Measurements from ENCODE around the gene DMRTA1.
"Not testable (repeated sequence)": the region's sequence is repeated elsewhere in the genome, so short reads cannot be mapped to it uniquely, and the experiment has no call there.

Gene DMRTA1

GRCh38 chr9:22433691-22434090, 12.9 kb upstream of the DMRTA1 start:
- Histone ChIP-seq H3K4me3 (ENCODE audit: low read depth, low read length) (no peak overlapping the region), H2AFZ (ENCODE audit: low read length, unreplicated experiment) (no peak overlapping the region), H3K27ac (ENCODE audit: low read depth, low read length) (no peak overlapping the region)

DNA sequence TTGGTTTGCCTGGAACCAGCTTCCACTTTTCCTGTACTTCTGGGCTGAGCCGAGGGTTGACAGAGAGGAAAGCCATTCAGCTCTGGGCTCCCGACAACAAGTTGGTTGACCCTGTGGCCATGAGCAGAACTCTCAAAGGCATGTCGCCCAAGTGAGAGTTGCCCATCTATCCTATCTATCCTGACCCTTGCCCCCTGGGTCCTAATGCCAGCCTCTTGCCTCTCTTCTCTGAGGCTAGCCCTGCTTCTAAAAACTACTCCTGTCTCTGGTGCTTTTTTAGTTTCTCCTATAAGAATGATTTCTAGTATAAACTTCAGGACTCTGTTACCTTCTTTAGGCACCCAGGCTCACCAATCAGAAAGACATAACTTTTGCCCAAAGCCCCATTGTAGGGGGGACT, 11.4 kb upstream of the DMRTA1 start:
- not testable (repeated sequence) for H2AFZ ChIP-seq (ENCODE audit: low read length, unreplicated experiment); H3K36me3 ChIP-seq (ENCODE audit: insufficient read depth, low read length); H3K4me3 ChIP-seq (ENCODE audit: low read depth, low read length); H3K27me3 ChIP-seq (ENCODE audit: insufficient read depth, low read length); H3K4me1 ChIP-seq (ENCODE audit: control insufficient read depth, insufficient read depth, low read length, unreplicated experiment); H3K79me2 ChIP-seq (ENCODE audit: control insufficient read depth, insufficient read depth, low read length, unreplicated experiment); H3K27ac ChIP-seq (ENCODE audit: low read depth, low read length)

More at GRCh38 chr9:22433691-22434090, 12.9 kb upstream of the DMRTA1 start:
- no peaks in the 10 kb centered on the region for H3K36me3 ChIP-seq (ENCODE audit: insufficient read depth, low read length)
- H3K27me3 ChIP-seq (ENCODE audit: insufficient read depth, low read length), result no peaks in the 10 kb centered on the region
- no peaks in the 10 kb centered on the region for H3K79me2 ChIP-seq (ENCODE audit: control insufficient read depth, insufficient read depth, low read length, unreplicated experiment)
- H3K4me1 ChIP-seq (ENCODE audit: control insufficient read depth, insufficient read depth, low read length, unreplicated experiment), result peaks cover 6% of the 10 kb centered on the region

- not testable (repeated sequence) for H3K4me3 ChIP-seq (ENCODE audit: low read depth, low read length)
Measured at GRCh38 chr9:22437461-22438067, 9.1 kb upstream of the DMRTA1 start.

GRCh38 chr9:22440841-22441240, 5.8 kb upstream of the DMRTA1 start:
- Histone ChIP-seq H3K4me3 (ENCODE audit: low read depth, low read length) (no peak overlapping the region), H3K27me3 (ENCODE audit: insufficient read depth, low read length) (no peaks in the 10 kb centered on the region), H3K36me3 (ENCODE audit: insufficient read depth, low read length) (no peaks in the 10 kb centered on the region)

More at GRCh38 chr9:22437461-22438067, 9.1 kb upstream of the DMRTA1 start:
- H3K27me3 ChIP-seq (ENCODE audit: insufficient read depth, low read length); H3K27ac ChIP-seq (ENCODE audit: low read depth, low read length); H2AFZ ChIP-seq (ENCODE audit: low read length, unreplicated experiment); H3K36me3 ChIP-seq (ENCODE audit: insufficient read depth, low read length); H3K79me2 ChIP-seq (ENCODE audit: control insufficient read depth, insufficient read depth, low read length, unreplicated experiment); H3K4me1 ChIP-seq (ENCODE audit: control insufficient read depth, insufficient read depth, low read length, unreplicated experiment): not testable (repeated sequence)

GRCh38 chr9:22446950-22447617, 460 bp downstream of the DMRTA1 start:
- H3K36me3 ChIP-seq (ENCODE audit: insufficient read depth, low read length), result no peaks in the 10 kb centered on the region

More at GRCh38 chr9:22440841-22441240, 5.8 kb upstream of the DMRTA1 start:
- Histone ChIP-seq H3K4me1 (ENCODE audit: control insufficient read depth, insufficient read depth, low read length, unreplicated experiment) (no peaks in the 10 kb centered on the region), H2AFZ (ENCODE audit: low read length, unreplicated experiment) (no peak overlapping the region), H3K27ac (ENCODE audit: low read depth, low read length) (no peak overlapping the region), H3K79me2 (ENCODE audit: control insufficient read depth, insufficient read depth, low read length, unreplicated experiment) (no peaks in the 10 kb centered on the region)

GRCh38 chr9:22447618-22448305, 1.1 kb downstream of the DMRTA1 start:
- no peak overlapping the region for H3K27ac ChIP-seq (ENCODE audit: low read depth, low read length)
- no peaks in the 10 kb centered on the region for H3K79me2 ChIP-seq (ENCODE audit: control insufficient read depth, insufficient read depth, low read length, unreplicated experiment)
- H2AFZ ChIP-seq (ENCODE audit: low read length, unreplicated experiment), result peak overlapping the region; percentile 91
- peak overlapping the region; percentile 76 for H3K4me3 ChIP-seq (ENCODE audit: low read depth, low read length)
- no peaks in the 10 kb centered on the region for H3K36me3 ChIP-seq (ENCODE audit: insufficient read depth, low read length)
- no peaks in the 10 kb centered on the region for H3K27me3 ChIP-seq (ENCODE audit: insufficient read depth, low read length)
- H3K4me1 ChIP-seq (ENCODE audit: control insufficient read depth, insufficient read depth, low read length, unreplicated experiment), result peaks cover 8% of the 10 kb centered on the region

More at GRCh38 chr9:22446950-22447617, 460 bp downstream of the DMRTA1 start:
- H3K27ac ChIP-seq (ENCODE audit: low read depth, low read length), result 0 out of 2 replicates have a peak overlapping the region, but pooled peaks have one; percentile 2
- H2AFZ ChIP-seq (ENCODE audit: low read length, unreplicated experiment), result peak overlapping the region; percentile 91
- peak overlapping the region; percentile 76 for H3K4me3 ChIP-seq (ENCODE audit: low read depth, low read length)
- no peaks in the 10 kb centered on the region for H3K79me2 ChIP-seq (ENCODE audit: control insufficient read depth, insufficient read depth, low read length, unreplicated experiment)
- peaks cover 8% of the 10 kb centered on the region for H3K4me1 ChIP-seq (ENCODE audit: control insufficient read depth, insufficient read depth, low read length, unreplicated experiment)
- H3K27me3 ChIP-seq (ENCODE audit: insufficient read depth, low read length), result no peaks in the 10 kb centered on the region

DNA sequence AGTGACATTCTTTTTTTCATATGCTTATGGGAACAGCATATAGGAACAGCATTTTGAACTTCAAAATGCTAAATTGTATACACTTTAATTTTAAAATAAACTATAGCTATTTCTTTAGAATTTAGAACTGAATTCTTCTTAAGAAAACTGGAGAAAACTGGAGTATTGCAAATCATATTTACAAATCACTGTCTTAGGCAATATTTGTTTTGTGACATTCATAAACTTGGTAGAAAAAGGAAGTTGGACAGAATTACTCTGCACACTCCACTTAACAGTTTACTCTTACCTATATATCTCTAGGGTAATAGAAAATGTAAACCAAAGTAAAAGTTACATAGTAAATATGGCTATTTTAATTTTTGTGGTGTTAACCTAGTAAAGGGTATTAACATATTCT, 3.1 kb downstream of the DMRTA1 start:
- Histone ChIP-seq H3K27me3 (ENCODE audit: insufficient read depth, low read length) (no peaks in the 10 kb centered on the region), H2AFZ (ENCODE audit: low read length, unreplicated experiment) (no peak overlapping the region), H3K4me1 (ENCODE audit: control insufficient read depth, insufficient read depth, low read length, unreplicated experiment) (peaks cover 8% of the 10 kb centered on the region), H3K4me3 (ENCODE audit: low read depth, low read length) (peak overlapping the region; percentile 41; the same call in 1 of the 2 replicates), H3K27ac (ENCODE audit: low read depth, low read length) (no peak overlapping the region), H3K36me3 (ENCODE audit: insufficient read depth, low read length) (no peaks in the 10 kb centered on the region), H3K79me2 (ENCODE audit: control insufficient read depth, insufficient read depth, low read length, unreplicated experiment) (no peaks in the 10 kb centered on the region)

- peaks cover 4% of the 10 kb centered on the region for H3K4me1 ChIP-seq (ENCODE audit: control insufficient read depth, insufficient read depth, low read length, unreplicated experiment)
- no peak overlapping the region for H3K4me3 ChIP-seq (ENCODE audit: low read depth, low read length)
- H3K79me2 ChIP-seq (ENCODE audit: control insufficient read depth, insufficient read depth, low read length, unreplicated experiment), result no peaks in the 10 kb centered on the region
- H2AFZ ChIP-seq (ENCODE audit: low read length, unreplicated experiment), result no peak overlapping the region
- no peaks in the 10 kb centered on the region for H3K27me3 ChIP-seq (ENCODE audit: insufficient read depth, low read length)
- H3K36me3 ChIP-seq (ENCODE audit: insufficient read depth, low read length), result no peaks in the 10 kb centered on the region
- no peak overlapping the region for H3K27ac ChIP-seq (ENCODE audit: low read depth, low read length)
Measured at GRCh38 chr9:22452415-22453010, 5.9 kb downstream of the DMRTA1 start.

DNA sequence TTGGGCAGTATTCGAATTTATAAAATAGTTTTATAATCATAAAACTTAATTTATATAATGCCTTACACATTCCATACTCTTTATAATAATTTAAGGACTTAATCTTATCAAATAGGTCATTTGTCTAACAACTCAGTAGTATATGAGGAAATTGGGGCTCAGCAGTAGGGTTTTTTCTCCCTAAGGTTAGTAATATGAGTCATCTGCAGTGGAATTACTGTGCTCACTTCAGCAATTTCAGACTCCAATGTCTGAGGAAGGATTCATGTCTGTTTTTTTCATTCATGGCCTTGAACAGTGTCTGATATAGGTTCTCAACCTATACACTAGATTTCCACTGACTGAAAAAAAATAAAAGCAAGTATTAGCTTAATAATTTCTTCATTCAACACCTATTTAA, 7.4 kb downstream of the DMRTA1 start:
- H3K27me3 ChIP-seq (ENCODE audit: insufficient read depth, low read length), result no peaks in the 10 kb centered on the region
- H3K79me2 ChIP-seq (ENCODE audit: control insufficient read depth, insufficient read depth, low read length, unreplicated experiment), result no peaks in the 10 kb centered on the region
- H3K4me1 ChIP-seq (ENCODE audit: control insufficient read depth, insufficient read depth, low read length, unreplicated experiment), result no peaks in the 10 kb centered on the region
- no peak overlapping the region for H3K27ac ChIP-seq (ENCODE audit: low read depth, low read length)
- H3K4me3 ChIP-seq (ENCODE audit: low read depth, low read length), result no peak overlapping the region
- H2AFZ ChIP-seq (ENCODE audit: low read length, unreplicated experiment), result no peak overlapping the region
- no peaks in the 10 kb centered on the region for H3K36me3 ChIP-seq (ENCODE audit: insufficient read depth, low read length)

GRCh38 chr9:22455181-22455580, 8.6 kb downstream of the DMRTA1 start:
- H3K4me3 ChIP-seq (ENCODE audit: low read depth, low read length), result no peak overlapping the region
- no peaks in the 10 kb centered on the region for H3K36me3 ChIP-seq (ENCODE audit: insufficient read depth, low read length)
- H3K27me3 ChIP-seq (ENCODE audit: insufficient read depth, low read length), result no peaks in the 10 kb centered on the region
- no peaks in the 10 kb centered on the region for H3K79me2 ChIP-seq (ENCODE audit: control insufficient read depth, insufficient read depth, low read length, unreplicated experiment)
- H3K4me1 ChIP-seq (ENCODE audit: control insufficient read depth, insufficient read depth, low read length, unreplicated experiment), result no peaks in the 10 kb centered on the region
- H3K27ac ChIP-seq (ENCODE audit: low read depth, low read length), result no peak overlapping the region
- H2AFZ ChIP-seq (ENCODE audit: low read length, unreplicated experiment), result no peak overlapping the region
